BJ (cell line): Measurements from ENCODE around the gene GPR87. TPM values are rescaled to one million over a fixed set of nuclear protein-coding genes. Genes with fewer than 3 reads are reported as not detected.

Experiments used
- CTCF ChIA-PET: fragments of 350-600 bp; formaldehyde crosslinking; extraction: SDS; loops from one replicate; lab custom pipeline; 2021; ENCODE audit warnings: antibody characterized with exemption, inconsistent platforms; lab: Yijun Ruan, JAX
- POLR2A ChIA-PET: fragments of 300-600 bp; sonication (Branson Sonifier 250); formaldehyde crosslinking; extraction: SDS; loops from one replicate; lab custom pipeline; 2021; ENCODE audit warnings: antibody characterized with exemption; lab: Charles Lee
- DNase-seq: peaks from one replicate; pipeline ENCODE4 v3.0.0-alpha.2; 2011; ENCODE audit warnings: low read depth
- H3K27me3 ChIP-seq: 2 replicates; pipeline ENCODE4 v1.6.0; 2011; ENCODE audit warnings: low read length; ENCODE audit not compliant: control insufficient read depth, insufficient read depth
- H3K36me3 ChIP-seq: 2 replicates; pipeline ENCODE4 v1.5.1; 2011; ENCODE audit warnings: low read length; ENCODE audit not compliant: control insufficient read depth, insufficient read depth
- H3K4me3 ChIP-seq: 2 replicates; pipeline ENCODE4 v1.5.1; 2011; ENCODE audit warnings: low read depth, mild to moderate bottlenecking, control low read depth, low read length
- polyA plus RNA-seq: library from polyadenylated mRNA; depleted of rRNA; stranded (reverse); fragments of >200 nt; gene quantifications from 2 replicates; pipeline ENCODE4 v1.2.3, GENCODE V29; 2011
- TF ChIP-seq, protein P1 (sequence below): IDR thresholded peaks from 2 replicates; pipeline ENCODE4 v1.5.1; 2011; ENCODE audit warnings: low read depth, mild to moderate bottlenecking, control low read depth, inconsistent platforms, low read length, moderate library complexity; ENCODE audit not compliant: insufficient read depth

GPR87 gene
- polyA plus RNA-seq, 1 experiment, result not detected

DNA sequence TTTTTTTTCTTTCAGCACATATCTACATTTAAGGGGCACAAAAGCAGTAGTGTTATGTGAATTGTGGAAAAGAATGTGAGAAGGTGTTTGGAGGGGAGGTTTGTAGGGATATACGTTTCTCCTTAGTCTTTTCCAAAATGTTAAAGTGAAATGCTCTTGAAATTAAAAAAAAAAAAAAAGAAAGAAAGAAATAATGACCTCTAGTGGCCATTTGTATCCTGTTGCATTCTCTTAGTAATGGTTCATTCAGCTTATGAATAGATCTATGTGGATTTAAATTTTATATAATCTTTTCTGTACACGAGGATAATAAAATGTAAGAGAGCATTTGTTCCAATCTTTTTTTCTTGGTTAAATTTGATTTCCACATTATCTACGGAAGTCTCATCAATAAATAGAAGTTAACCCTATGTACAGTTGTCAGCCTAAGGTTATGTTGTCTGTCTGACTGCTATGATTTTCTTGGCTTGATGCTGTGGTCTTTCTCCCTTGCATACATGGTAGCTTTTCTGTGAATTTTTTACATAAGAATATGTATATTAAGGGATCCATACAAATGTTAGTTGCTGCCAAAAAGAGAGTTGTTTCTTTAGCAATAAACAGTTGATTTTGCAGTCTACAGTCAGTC is 11.1 kb upstream of the GPR87 start:
- ChIA-PET POLR2A (interaction anchor here (0.6 to 0.7 kb wide), 2 partner anchors 94 to 832 kb away, joined by 3 to 6 read pairs; no protein-coding TSS in a partner anchor), CTCF (interaction anchor here (0.6 to 3.3 kb wide), 13 partner anchors 9 to 1157 kb away, joined by 3 to 17 read pairs (median 3); no protein-coding TSS in a partner anchor)
- DNase-seq, result no peak
- Histone ChIP-seq H3K36me3 (no peaks in the 10 kb centered on the region), H3K27me3 (no peaks in the 10 kb centered on the region; the same call in 1 of the 2 replicates), H3K4me3 (no peak overlapping the region)
- TF ChIP-seq, protein P1, sequence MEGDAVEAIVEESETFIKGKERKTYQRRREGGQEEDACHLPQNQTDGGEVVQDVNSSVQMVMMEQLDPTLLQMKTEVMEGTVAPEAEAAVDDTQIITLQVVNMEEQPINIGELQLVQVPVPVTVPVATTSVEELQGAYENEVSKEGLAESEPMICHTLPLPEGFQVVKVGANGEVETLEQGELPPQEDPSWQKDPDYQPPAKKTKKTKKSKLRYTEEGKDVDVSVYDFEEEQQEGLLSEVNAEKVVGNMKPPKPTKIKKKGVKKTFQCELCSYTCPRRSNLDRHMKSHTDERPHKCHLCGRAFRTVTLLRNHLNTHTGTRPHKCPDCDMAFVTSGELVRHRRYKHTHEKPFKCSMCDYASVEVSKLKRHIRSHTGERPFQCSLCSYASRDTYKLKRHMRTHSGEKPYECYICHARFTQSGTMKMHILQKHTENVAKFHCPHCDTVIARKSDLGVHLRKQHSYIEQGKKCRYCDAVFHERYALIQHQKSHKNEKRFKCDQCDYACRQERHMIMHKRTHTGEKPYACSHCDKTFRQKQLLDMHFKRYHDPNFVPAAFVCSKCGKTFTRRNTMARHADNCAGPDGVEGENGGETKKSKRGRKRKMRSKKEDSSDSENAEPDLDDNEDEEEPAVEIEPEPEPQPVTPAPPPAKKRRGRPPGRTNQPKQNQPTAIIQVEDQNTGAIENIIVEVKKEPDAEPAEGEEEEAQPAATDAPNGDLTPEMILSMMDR, result peak; percentile 58; the same call in 1 of the 2 replicates

DNA sequence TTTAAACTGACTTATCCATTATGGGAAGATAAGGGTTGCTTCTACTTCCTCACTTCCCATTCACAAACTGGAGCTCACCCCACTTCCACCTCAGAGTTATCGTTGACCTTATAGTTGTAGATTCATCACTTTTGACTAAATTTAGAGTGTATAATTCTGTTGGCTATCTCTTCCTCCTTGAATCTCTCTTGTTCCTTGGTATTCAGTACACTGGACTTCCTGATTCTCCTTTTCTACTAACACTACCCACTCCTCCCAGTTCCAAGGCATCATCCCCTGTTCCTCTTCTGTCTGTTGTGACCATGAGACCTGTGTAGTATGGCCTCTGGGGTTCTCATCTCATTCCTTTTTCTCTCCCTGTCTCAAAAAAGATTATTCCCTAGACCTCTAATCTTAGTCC is 5.9 kb upstream of the GPR87 start:
- ChIA-PET CTCF (no interaction called here), POLR2A (no interaction called here)
- Histone ChIP-seq H3K36me3 (no peaks in the 10 kb centered on the region), H3K27me3 (no peaks in the 10 kb centered on the region; the same call in 1 of the 2 replicates), H3K4me3 (no peak overlapping the region)
- TF ChIP-seq, protein P1, result no peak
- DNase-seq, result no peak

DNA sequence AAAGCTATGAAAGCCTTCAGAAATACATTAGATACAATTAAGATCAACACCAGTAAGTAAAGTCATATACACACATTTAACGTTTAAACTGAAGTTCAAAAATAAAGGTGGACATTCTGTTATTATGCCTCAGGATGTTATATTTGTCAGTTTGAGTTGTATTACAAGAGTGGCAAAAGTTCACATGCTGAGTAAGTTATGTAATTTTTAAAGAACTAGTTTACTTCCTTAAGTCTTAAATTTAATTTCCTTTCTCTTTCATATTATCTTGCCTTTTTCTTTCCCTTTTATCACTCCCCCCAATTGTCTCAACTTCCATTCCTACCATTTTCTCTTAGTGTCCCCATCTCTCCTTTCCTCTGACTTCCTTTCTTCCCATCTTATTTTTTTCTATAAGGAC is 4.9 kb upstream of the GPR87 start:
- H3K36me3 ChIP-seq, result no peaks in the 10 kb centered on the region
- DNase-seq, result no peak
- no peaks in the 10 kb centered on the region; the same call in 1 of the 2 replicates for H3K27me3 ChIP-seq
- POLR2A ChIA-PET, result no interaction called here
- CTCF ChIA-PET, result interaction anchor here (1.3 to 1.7 kb wide), 2 partner anchors 21 to 29 kb away, joined by 3 read pairs; no protein-coding TSS in a partner anchor
- H3K4me3 ChIP-seq, result no peak overlapping the region
- TF ChIP-seq, protein P1, result no peak

DNA sequence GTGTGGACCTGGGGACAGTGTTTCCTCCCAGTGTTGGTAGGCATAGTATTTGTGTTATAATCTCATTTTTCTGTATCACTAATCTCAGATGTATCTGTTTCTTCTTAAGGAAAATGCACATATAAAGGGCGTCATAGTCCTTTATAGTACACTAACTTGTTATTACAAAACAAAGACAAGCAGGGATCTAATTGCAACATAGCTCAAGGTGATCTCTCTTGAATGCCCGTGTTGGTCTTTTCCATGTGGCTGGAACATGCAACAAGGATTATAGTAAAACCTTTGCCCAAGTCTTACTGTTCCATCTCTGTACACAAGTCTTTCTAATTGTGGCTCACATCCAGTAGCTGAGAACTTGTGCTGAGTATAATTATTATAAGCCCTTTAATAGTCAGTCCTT is 3.5 kb upstream of the GPR87 start:
- CTCF ChIA-PET, result interaction anchor here (1.1 to 1.7 kb wide), 2 partner anchors 22 to 27 kb away, joined by 3 read pairs; no protein-coding TSS in a partner anchor
- H3K4me3 ChIP-seq, result no peak overlapping the region
- DNase-seq, result no peak
- no peaks in the 10 kb centered on the region; the same call in 1 of the 2 replicates for H3K27me3 ChIP-seq
- no peaks in the 10 kb centered on the region for H3K36me3 ChIP-seq
- POLR2A ChIA-PET, result no interaction called here
- TF ChIP-seq, protein P1, result no peak

DNA sequence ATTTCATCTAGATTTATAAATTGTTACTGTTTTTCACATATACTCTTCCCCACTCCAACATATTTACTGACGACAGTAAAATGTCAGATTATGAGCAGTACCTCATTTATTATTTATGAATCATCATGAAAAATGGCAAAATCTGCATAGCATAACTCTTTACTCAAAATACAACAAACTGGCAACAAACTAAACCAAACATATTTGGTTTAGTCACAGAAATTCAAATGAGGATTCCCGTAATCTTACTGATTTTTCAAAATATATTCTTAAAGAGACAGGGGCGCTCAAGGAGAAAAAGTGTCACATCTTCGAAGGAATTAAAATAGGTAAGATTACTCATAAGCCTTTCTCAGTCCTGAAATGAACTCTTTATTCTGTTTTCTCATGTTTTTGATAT is 3.0 kb upstream of the GPR87 start:
- DNase-seq, result no peak
- H3K27me3 ChIP-seq, result no peaks in the 10 kb centered on the region; the same call in 1 of the 2 replicates
- TF ChIP-seq, protein P1, result no peak
- H3K4me3 ChIP-seq, result no peak overlapping the region
- ChIA-PET CTCF (interaction anchor here (1.1 to 1.7 kb wide), 4 partner anchors 8 to 27 kb away, joined by 3 to 5 read pairs (median 3); no protein-coding TSS in a partner anchor), POLR2A (no interaction called here)
- no peaks in the 10 kb centered on the region for H3K36me3 ChIP-seq
